ENCODE measurements around the gene MYO3B.

- TF ChIP-seq CTCF (IDR thresholded peaks at IDR 0.05) (no peak), POLR2A (IDR thresholded peaks at IDR 0.05) (no peak)
Observed at GRCh38 chr2:170163411-170164065, 14.4 kb upstream of the MYO3B start.
